Panc1 (cell line): Measurements from ENCODE around the gene PLK1. TPM values are rescaled to one million over a fixed set of nuclear protein-coding genes. Genes with fewer than 3 reads are reported as not detected.

ENCODE experiments used
- ATAC-seq: fragments of 200-7000 bp; cut with Tn5 transposase; 2 replicates; pipeline ENCODE4 v1.9.1; 2020; ENCODE audit warnings: mild to moderate bottlenecking, moderate library complexity
- BruUV-seq: library from RNA; stranded (reverse); fragments of 400-500 nt; replicated peaks from 2 replicates; lab custom pipeline; 2021; lab: Mats Ljungman, UMichigan
- CTCF ChIA-PET: fragments of 300-600 bp; sonication (Branson Sonifier 250); formaldehyde crosslinking; loops from one replicate; lab custom pipeline; 2022; ENCODE audit warnings: antibody characterized with exemption; lab: Charles Lee
- POLR2A ChIA-PET: fragments of 300-600 bp; sonication (Branson Sonifier 250); formaldehyde crosslinking; loops from one replicate; lab custom pipeline; 2022; ENCODE audit warnings: antibody characterized with exemption; lab: Charles Lee
- DNase-seq: peaks from one replicate; pipeline ENCODE4 v3.0.0-alpha.2; 2010; ENCODE audit warnings: low read depth, low spot score
- H3K27ac ChIP-seq: 2 replicates; pipeline ENCODE4 v1.5.1; 2011; ENCODE audit warnings: mild to moderate bottlenecking, low read length, inconsistent platforms
- H3K27me3 ChIP-seq: fragments of 200-500 bp; sonication (Bioruptor generic); 2 replicates; pipeline ENCODE4 v1.6.0; 2014; ENCODE audit warnings: low read length, inconsistent platforms; ENCODE audit not compliant: control insufficient read depth, insufficient read depth
- H3K36me3 ChIP-seq: fragments of 200-500 bp; sonication (Bioruptor generic); 2 replicates; pipeline ENCODE4 v1.5.1; 2014; ENCODE audit warnings: inconsistent platforms, mild to moderate bottlenecking, low read length, moderate library complexity; ENCODE audit not compliant: control insufficient read depth, insufficient read depth
- H3K4me1 ChIP-seq: 2 replicates; pipeline ENCODE4 v1.5.1; 2011; ENCODE audit warnings: inconsistent platforms, mild to moderate bottlenecking, low read length, moderate library complexity; ENCODE audit not compliant: control insufficient read depth, insufficient read depth
- H3K4me3 ChIP-seq, 2 experiments: 2 replicates each; pipeline ENCODE4 v1.5.1; 2011 to 2012; ENCODE audit warnings: low read depth in 2 of 2, low read length in 2 of 2, mild to moderate bottlenecking in 2 of 2, inconsistent platforms in 1 of 2, moderate library complexity in 1 of 2
- H3K9me3 ChIP-seq: fragments of 200-500 bp; sonication (Bioruptor generic); 2 replicates; pipeline ENCODE4 v1.5.1; 2014; ENCODE audit warnings: low read depth, mild to moderate bottlenecking, inconsistent platforms, low read length, moderate library complexity; ENCODE audit not compliant: control insufficient read depth, insufficient read depth
- CTCF ChIP-seq: fragments of 450-650 bp; IDR thresholded peaks from 2 replicates; pipeline ENCODE4 v1.5.1; 2017; ENCODE audit warnings: mild to moderate bottlenecking
- POLR2AphosphoS5 ChIP-seq: IDR thresholded peaks from 2 replicates; pipeline ENCODE4 v1.6.1; 2012; ENCODE audit warnings: mild to moderate bottlenecking, low read depth, low read length, moderate library complexity
- REST ChIP-seq, 2 experiments: IDR thresholded peaks; 2 replicates each; pipeline ENCODE4 v1.6.1; 2011 to 2012; ENCODE audit warnings: low read depth in 2 of 2, control low read depth in 1 of 2, low read length in 1 of 2, mild to moderate bottlenecking in 1 of 2, moderate library complexity in 1 of 2; ENCODE audit not compliant: insufficient read depth in 1 of 2
- SIN3A ChIP-seq: IDR thresholded peaks from 2 replicates; pipeline ENCODE4 v1.6.1; 2012; ENCODE audit warnings: low read depth, mild to moderate bottlenecking, low read length, moderate library complexity, borderline replicate concordance; ENCODE audit not compliant: insufficient read depth
- TCF7L2 ChIP-seq: IDR thresholded peaks from 2 replicates; pipeline ENCODE4 v1.6.1; 2011; ENCODE audit warnings: mild to moderate bottlenecking, low read depth, low read length, inconsistent platforms
- in situ Hi-C: cut with HindIII; loops from 2 replicates; pipeline ENCODE4 v1.10.0; 2016; ENCODE audit warnings: low sequenced_read_pairs, low pct_unique_long_range_greater_than_20kb
- intact Hi-C: fragments of 100-400 bp; cut with micrococcal nuclease; formaldehyde crosslinking; loops from one replicate; pipeline ENCODE4 v1.10.0; 2022; ENCODE audit not compliant: unreplicated experiment
- total RNA-seq: library from RNA; stranded (reverse); gene quantifications from one replicate; pipeline ENCODE4 v1.2.1, GENCODE V29; 2021; ENCODE audit not compliant: unreplicated experiment

PLK1 gene
- total RNA-seq, 1 experiment from 2014 or later: 94.8 TPM

GRCh38 chr16:23667355-23667659, 11.4 kb upstream of the PLK1 start:
- in situ Hi-C loops: no loop called here
- Histone ChIP-seq H3K27me3 (no peaks in the 10 kb centered on the region), H3K9me3 (no peaks in the 10 kb centered on the region), H3K4me1 (no peaks in the 10 kb centered on the region), H3K36me3 (peaks cover 22% of the 10 kb centered on the region), H3K4me3 (no peak overlapping the region), H3K27ac (no peak overlapping the region)
- DNase-seq: no peak
- TF ChIP-seq TCF7L2: no peak
- no peak for TF ChIP-seq SIN3A
- TF ChIP-seq POLR2AphosphoS5: no peak
- TF ChIP-seq REST (IDR thresholded peaks at IDR 0.05; ENCODE audit: insufficient read depth in 1 of 2, low read depth in 2 of 2, low read length in 1 of 2): no peak
- no peak for TF ChIP-seq CTCF
- no peak for ATAC-seq
- intact Hi-C loops: no loop called here
- BruUV-seq: no TSS peak
- ChIA-PET POLR2A (no interaction called here), CTCF (no interaction called here)

GRCh38 chr16:23668225-23668624, 10.5 kb upstream of the PLK1 start:
- H3K27me3 ChIP-seq: no peaks in the 10 kb centered on the region
- DNase-seq (no peak), ATAC-seq (no peak)
- no peak overlapping the region for H3K27ac ChIP-seq
- intact Hi-C loops: no loop called here
- ChIA-PET CTCF (no interaction called here), POLR2A (no interaction called here)
- peaks cover 22% of the 10 kb centered on the region for H3K36me3 ChIP-seq
- BruUV-seq: TSS peak; percentile 13
- no peaks in the 10 kb centered on the region for H3K9me3 ChIP-seq
- in situ Hi-C loops: no loop called here
- no peaks in the 10 kb centered on the region for H3K4me1 ChIP-seq
- no peak overlapping the region for H3K4me3 ChIP-seq
- no peak for TF ChIP-seq SIN3A
- TF ChIP-seq CTCF: no peak
- no peak for TF ChIP-seq TCF7L2
- TF ChIP-seq POLR2AphosphoS5: no peak
- TF ChIP-seq REST (IDR thresholded peaks at IDR 0.05; ENCODE audit: insufficient read depth in 1 of 2, low read depth in 2 of 2, low read length in 1 of 2): no peak
